T-cell (primary cell): Measurements from ENCODE around the gene SYCP1. TPM values are rescaled to one million over a fixed set of nuclear protein-coding genes. Genes with fewer than 3 reads are reported as not detected.
"Not testable (repeated sequence)": the region's sequence is repeated elsewhere in the genome, so short reads cannot be mapped to it uniquely, and the experiment has no call there.

Source experiments
- ATAC-seq, 4 experiments: fragments of 200-7000 bp in 3 of 4; fragments of 150-1000 bp in 1 of 4; cut with Tn5 transposase; replicated peaks in 1 of 4; 1 replicate in 3 of 4; 2 replicates in 1 of 4; pipeline ENCODE4 v1.10.0; 2021; ENCODE audit warnings: moderate library complexity in 3 of 4, mild to moderate bottlenecking in 2 of 4, moderate number of reproducible peaks in 1 of 4
- CTCF ChIA-PET, 2 donors: fragments of 300-600 bp; sonication (Branson Sonifier 250); formaldehyde crosslinking; loops; one replicate each; lab custom pipeline; 2022; ENCODE audit warnings: antibody characterized with exemption in 2 of 2; lab: Charles Lee
- POLR2A ChIA-PET, 2 donors: fragments of 300-600 bp; sonication (Branson Sonifier 250); formaldehyde crosslinking; loops; one replicate each; lab custom pipeline; 2022; ENCODE audit warnings: antibody characterized with exemption in 2 of 2; lab: Charles Lee
- DNase-seq, 35 experiments: peaks; one replicate each; pipeline versions ENCODE4 v3.0.0 to v3.0.0-alpha.2; 2013 to 2023
- H3K27ac ChIP-seq: one replicate; pipeline ENCODE4 v1.5.1; 2013; ENCODE audit warnings: low read length
- H3K27me3 ChIP-seq, 2 experiments: replicated peaks in 1 of 2; 1 replicate in 1 of 2; 2 replicates in 1 of 2; pipeline versions ENCODE4 v1.6.1 to v1.7.0; 2013; ENCODE audit warnings: low read length in 1 of 2, mixed read lengths in 1 of 2; ENCODE audit not compliant: control insufficient read depth in 2 of 2, insufficient read depth in 2 of 2; ENCODE audit errors: extremely low read depth in 1 of 2
- H3K36me3 ChIP-seq, 2 donors: 1 replicate in 1 of 2; 2 replicates in 1 of 2; pipeline versions ENCODE4 v1.6.1 to v1.7.0; 2013; ENCODE audit warnings: low read length in 1 of 2; ENCODE audit not compliant: control insufficient read depth in 2 of 2, insufficient read depth in 1 of 2; ENCODE audit errors: extremely low read depth in 1 of 2
- H3K4me1 ChIP-seq, 2 experiments: 1 replicate in 1 of 2; 2 replicates in 1 of 2; pipeline versions ENCODE4 v1.6.1 to v1.7.0; 2013; ENCODE audit warnings: low read length in 2 of 2, mixed read lengths in 1 of 2; ENCODE audit not compliant: insufficient read depth in 2 of 2, control insufficient read depth in 1 of 2; ENCODE audit errors: extremely low read depth in 1 of 2
- H3K4me3 ChIP-seq, 2 donors: 1 replicate in 1 of 2; 2 replicates in 1 of 2; pipeline versions ENCODE4 v1.5.1 to v1.7.0; 2013; ENCODE audit warnings: mild to moderate bottlenecking in 2 of 2, low read length in 1 of 2, moderate library complexity in 1 of 2; ENCODE audit not compliant: control insufficient read depth in 1 of 2; ENCODE audit errors: extremely low read depth in 1 of 2
- H3K9me3 ChIP-seq: 2 replicates; pipeline ENCODE4 v1.7.0; 2013
- H3K27ac Mint-ChIP-seq, 2 donors: one replicate each; pipeline ENCODE4 v1.8.0; 2020 to 2021; ENCODE audit warnings: mild to moderate bottlenecking in 2 of 2, mixed read lengths in 2 of 2
- H3K27me3 Mint-ChIP-seq, 2 donors: one replicate each; pipeline ENCODE4 v1.8.0; 2021 to 2022; ENCODE audit warnings: mixed read lengths in 2 of 2
- H3K36me3 Mint-ChIP-seq: one replicate; pipeline ENCODE4 v1.8.0; 2021; ENCODE audit warnings: mixed read lengths
- H3K4me1 Mint-ChIP-seq, 3 donors: one replicate each; pipeline ENCODE4 v1.8.0; 2020 to 2022; ENCODE audit warnings: mixed read lengths in 3 of 3, mild to moderate bottlenecking in 1 of 3
- H3K4me3 Mint-ChIP-seq, 3 donors: one replicate each; pipeline ENCODE4 v1.8.0; 2020 to 2022; ENCODE audit warnings: mild to moderate bottlenecking in 3 of 3, mixed read lengths in 3 of 3, moderate library complexity in 3 of 3
- H3K9me3 Mint-ChIP-seq, 3 donors: one replicate each; pipeline ENCODE4 v1.8.0; 2020 to 2022; ENCODE audit warnings: mixed read lengths in 3 of 3
- WGBS: methylation state at CpG from one replicate; pipeline ENCODE4 v1.1.5; 2013; ENCODE audit warnings: missing lambda C conversion rate; ENCODE audit not compliant: insufficient coverage; 5-methylcytosine and 5-hydroxymethylcytosine counted together
- total RNA-seq, 35 experiments: library from RNA in 6 of 35; stranded (reverse) in 6 of 35; fragments of 120-200 nt in 1 of 35; gene quantifications; one replicate each; pipeline versions ENCODE4 v1.2.1 to v1.2.4 and lab custom pipeline; 2013 to 2026

The SYCP1 gene
- total RNA-seq (not detected), total RNA-seq (lab: John Stamatoyannopoulos, UW) (0 to 0.06 (median 0) reads per million in 29 experiments)
- total RNA-seq (2013): not detected

- no peaks in the 10 kb centered on the region for H3K36me3 Mint-ChIP-seq
- Histone ChIP-seq H3K9me3 (no peaks in the 10 kb centered on the region), H3K27ac (no peak within 1 kb of the TSS), H3K36me3 (no peaks in the 10 kb centered on the region), H3K4me1 (peaks cover 0 to 7% of the 10 kb centered on the region in 2 experiments), H3K27me3 (peaks cover 10 to 38% of the 10 kb centered on the region in 2 experiments), H3K4me3 (peak within 1 kb of the TSS in 1 of 2 donors; percentile 57)
- peak within 1 kb of the TSS in 1 of 2 donors; percentile 9 for H3K27ac Mint-ChIP-seq
- no peaks in the 10 kb centered on the region for H3K9me3 Mint-ChIP-seq
- H3K4me3 Mint-ChIP-seq: peak within 1 kb of the TSS; percentile 55 to 74 (median 59)
- no peak for DNase-seq
- ChIA-PET CTCF (no interaction called here), POLR2A (no interaction called here)
- peaks cover 30 to 41% of the 10 kb centered on the region in 2 donors for H3K27me3 Mint-ChIP-seq
- 50% methylated on average over 30 of the region's 40 CpGs for WGBS
- peaks cover 10 to 13% (median 10%) of the 10 kb centered on the region in 3 donors for H3K4me1 Mint-ChIP-seq
- no peak for ATAC-seq
These were observed at the start of gene SYCP1 for GRCh38 chr1:114854693-114855320. SYCP1 (plus strand) TSS chr1:114854863; CDS start chr1:114855465, 602 bp downstream.

GRCh38 chr1:114819869-114820268, 34.8 kb upstream of the SYCP1 start:
- Mint-ChIP-seq H3K27ac (no peak overlapping the region), H3K27me3 (peaks cover 8 to 24% of the 10 kb centered on the region in 2 donors), H3K4me3 (no peak overlapping the region), H3K9me3 (peaks cover 7 to 26% (median 18%) of the 10 kb centered on the region in 3 donors), H3K4me1 (no peaks in the 10 kb centered on the region), H3K36me3 (no peaks in the 10 kb centered on the region)
- Histone ChIP-seq H3K27ac (no peak overlapping the region), H3K4me1 (no peaks in the 10 kb centered on the region), H3K27me3 (peaks cover 0 to 5% of the 10 kb centered on the region in 2 experiments), H3K4me3 (no peak overlapping the region), H3K9me3 (no peaks in the 10 kb centered on the region), H3K36me3 (no peaks in the 10 kb centered on the region)
- ChIA-PET POLR2A (no interaction called here), CTCF (no interaction called here)
- DNase-seq (no peak), ATAC-seq (no peak)
- no CpG with 5 or more reads among the region's 3 CpGs for WGBS

GRCh38 chr1:114820392-114820791, 34.3 kb upstream of the SYCP1 start:
- no peak overlapping the region for H3K4me3 Mint-ChIP-seq
- Histone ChIP-seq H3K4me3 (no peak overlapping the region), H3K27me3 (peaks cover 0 to 5% of the 10 kb centered on the region in 2 experiments), H3K27ac (no peak overlapping the region), H3K36me3 (no peaks in the 10 kb centered on the region), H3K9me3 (no peaks in the 10 kb centered on the region), H3K4me1 (no peaks in the 10 kb centered on the region)
- ATAC-seq (no peak), DNase-seq (no peak)
- POLR2A ChIA-PET: no interaction called here
- H3K4me1 Mint-ChIP-seq: no peaks in the 10 kb centered on the region
- CTCF ChIA-PET: no interaction called here
- H3K27me3 Mint-ChIP-seq: peaks cover 8 to 27% of the 10 kb centered on the region in 2 donors
- peaks cover 10 to 29% (median 22%) of the 10 kb centered on the region in 3 donors for H3K9me3 Mint-ChIP-seq
- no peak overlapping the region for H3K27ac Mint-ChIP-seq
- no peaks in the 10 kb centered on the region for H3K36me3 Mint-ChIP-seq
- no CpG with 5 or more reads among the region's 2 CpGs for WGBS

GRCh38 chr1:114821978-114822377, 32.7 kb upstream of the SYCP1 start:
- Mint-ChIP-seq H3K27ac (no peak overlapping the region), H3K9me3 (peaks cover 10 to 35% (median 27%) of the 10 kb centered on the region in 3 donors), H3K4me1 (no peaks in the 10 kb centered on the region), H3K27me3 (peaks cover 9 to 29% of the 10 kb centered on the region in 2 donors), H3K4me3 (no peak overlapping the region), H3K36me3 (no peaks in the 10 kb centered on the region)
- Histone ChIP-seq H3K36me3 (no peaks in the 10 kb centered on the region), H3K4me1 (no peaks in the 10 kb centered on the region), H3K27ac (no peak overlapping the region), H3K4me3 (no peak overlapping the region), H3K27me3 (peaks cover 0 to 5% of the 10 kb centered on the region in 2 experiments), H3K9me3 (no peaks in the 10 kb centered on the region)
- CTCF ChIA-PET: interaction anchor here in 1 of 2 donors (0.6 kb wide), 1 partner anchor 1595 kb away, joined by 3 read pairs; no protein-coding TSS in a partner anchor
- no peak for DNase-seq
- ATAC-seq: no peak
- POLR2A ChIA-PET: no interaction called here

GRCh38 chr1:114828251-114828650, 26.4 kb upstream of the SYCP1 start:
- POLR2A ChIA-PET: no interaction called here
- H3K4me3 ChIP-seq: no peak overlapping the region
- WGBS: 94% methylated on average over 5 of the region's 5 CpGs
- ATAC-seq (no peak), DNase-seq (no peak)
- no peak overlapping the region for H3K27ac ChIP-seq
- peaks cover 1 to 20% of the 10 kb centered on the region in 2 donors for H3K27me3 Mint-ChIP-seq
- no peaks in the 10 kb centered on the region for H3K9me3 ChIP-seq
- H3K4me3 Mint-ChIP-seq: no peak overlapping the region
- CTCF ChIA-PET: no interaction called here
- H3K4me1 ChIP-seq: no peaks in the 10 kb centered on the region
- H3K4me1 Mint-ChIP-seq: no peaks in the 10 kb centered on the region
- H3K9me3 Mint-ChIP-seq: peaks cover 10 to 22% (median 16%) of the 10 kb centered on the region in 3 donors
- H3K27me3 ChIP-seq: peaks cover 0 to 3% of the 10 kb centered on the region in 2 experiments
- no peaks in the 10 kb centered on the region for H3K36me3 ChIP-seq
- H3K36me3 Mint-ChIP-seq: no peaks in the 10 kb centered on the region
- H3K27ac Mint-ChIP-seq: no peak overlapping the region

GRCh38 chr1:114830075-114830474, 24.6 kb upstream of the SYCP1 start:
- H3K9me3 ChIP-seq, H3K4me1 ChIP-seq, H3K36me3 Mint-ChIP-seq, H3K4me1 Mint-ChIP-seq, H3K9me3 Mint-ChIP-seq, CTCF ChIA-PET, H3K4me3 Mint-ChIP-seq, H3K27ac ChIP-seq, POLR2A ChIA-PET, H3K27ac Mint-ChIP-seq, ATAC-seq, H3K36me3 ChIP-seq, H3K27me3 ChIP-seq, H3K4me3 ChIP-seq, DNase-seq: not testable (repeated sequence)
- no CpG with 5 or more reads among the region's 1 CpG for WGBS
- H3K27me3 Mint-ChIP-seq: peaks cover 1 to 18% of the 10 kb centered on the region in 2 donors
